OCI-LY1 (cell line): ENCODE measurements around the gene GIPC2.

Experiments used
- EZH2 ChIP-seq: fragments of 200-600 bp; sonication (generic), shearing (Covaris generic); IDR thresholded peaks from 2 replicates; pipeline ENCODE4 v1.8.0; 2017; ENCODE audit warnings: borderline replicate concordance, mixed run types, mild to moderate bottlenecking, antibody characterized with exemption, low read length, moderate library complexity, mixed read lengths
- TF ChIP-seq, protein P1 (sequence below): fragments of 200-600 bp; sonication (generic), shearing (Covaris generic); IDR thresholded peaks from 2 replicates; pipeline ENCODE4 v1.5.1; 2017; ENCODE audit warnings: mild to moderate bottlenecking, antibody characterized with exemption, low read length, moderate library complexity, mixed read lengths

DNA sequence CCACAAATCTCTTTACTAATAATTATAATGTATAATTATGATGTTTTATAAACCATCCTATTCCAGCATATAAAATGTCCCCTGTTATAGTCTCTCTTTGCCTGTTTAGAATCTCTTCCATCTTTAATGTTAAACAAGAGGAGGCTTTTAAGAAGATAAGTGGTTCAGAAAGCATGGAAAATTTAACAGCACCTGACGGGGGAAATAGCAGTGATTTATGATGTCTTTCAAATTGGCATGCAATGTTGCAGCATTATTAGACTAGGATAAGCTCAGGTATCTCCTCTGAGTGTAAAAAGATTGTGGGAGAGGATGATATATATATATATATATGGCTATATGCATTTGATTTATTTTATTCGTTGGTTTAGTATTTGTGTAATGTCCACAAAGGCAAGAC lies 24.4 kb downstream of the GIPC2 start:
- TF ChIP-seq, protein P1, sequence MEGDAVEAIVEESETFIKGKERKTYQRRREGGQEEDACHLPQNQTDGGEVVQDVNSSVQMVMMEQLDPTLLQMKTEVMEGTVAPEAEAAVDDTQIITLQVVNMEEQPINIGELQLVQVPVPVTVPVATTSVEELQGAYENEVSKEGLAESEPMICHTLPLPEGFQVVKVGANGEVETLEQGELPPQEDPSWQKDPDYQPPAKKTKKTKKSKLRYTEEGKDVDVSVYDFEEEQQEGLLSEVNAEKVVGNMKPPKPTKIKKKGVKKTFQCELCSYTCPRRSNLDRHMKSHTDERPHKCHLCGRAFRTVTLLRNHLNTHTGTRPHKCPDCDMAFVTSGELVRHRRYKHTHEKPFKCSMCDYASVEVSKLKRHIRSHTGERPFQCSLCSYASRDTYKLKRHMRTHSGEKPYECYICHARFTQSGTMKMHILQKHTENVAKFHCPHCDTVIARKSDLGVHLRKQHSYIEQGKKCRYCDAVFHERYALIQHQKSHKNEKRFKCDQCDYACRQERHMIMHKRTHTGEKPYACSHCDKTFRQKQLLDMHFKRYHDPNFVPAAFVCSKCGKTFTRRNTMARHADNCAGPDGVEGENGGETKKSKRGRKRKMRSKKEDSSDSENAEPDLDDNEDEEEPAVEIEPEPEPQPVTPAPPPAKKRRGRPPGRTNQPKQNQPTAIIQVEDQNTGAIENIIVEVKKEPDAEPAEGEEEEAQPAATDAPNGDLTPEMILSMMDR = no peak
- no peak for TF ChIP-seq EZH2
